H9 (cell line): ENCODE data around the gene RNLS. TPM values are rescaled to one million over a fixed set of nuclear protein-coding genes. Genes with fewer than 3 reads are reported as not detected.

Experiments
- DNase-seq: peaks from one replicate; pipeline ENCODE4 v3.0.0-alpha.2; 2017
- H2AFZ ChIP-seq: one replicate; pipeline ENCODE4 v1.6.1; 2013; ENCODE audit warnings: mild to moderate bottlenecking, low read length, control low read depth, moderate library complexity
- H2AK5ac ChIP-seq: 2 replicates; pipeline ENCODE4 v1.6.1; 2013; ENCODE audit warnings: low read length, control low read depth, mixed read lengths; ENCODE audit not compliant: insufficient read length
- H2BK120ac ChIP-seq: one replicate; pipeline ENCODE4 v1.6.1; 2013; ENCODE audit warnings: low read depth, mild to moderate bottlenecking, low read length, control low read depth, inconsistent platforms; ENCODE audit not compliant: poor library complexity, severe bottlenecking
- H2BK12ac ChIP-seq: 2 replicates; pipeline ENCODE4 v1.6.1; 2013; ENCODE audit warnings: low read length, control low read depth, mixed read lengths, low read depth; ENCODE audit not compliant: insufficient read length
- H2BK15ac ChIP-seq: 2 replicates; pipeline ENCODE4 v1.6.1; 2013; ENCODE audit warnings: low read depth, low read length, control low read depth
- H2BK20ac ChIP-seq: one replicate; pipeline ENCODE4 v1.6.1; 2013; ENCODE audit warnings: low read depth, mild to moderate bottlenecking, low read length, control low read depth, inconsistent platforms; ENCODE audit not compliant: poor library complexity, severe bottlenecking
- H2BK5ac ChIP-seq: 2 replicates; pipeline ENCODE4 v1.6.1; 2013; ENCODE audit warnings: low read length, control low read depth, mixed read lengths; ENCODE audit not compliant: insufficient read length
- H3K14ac ChIP-seq: 2 replicates; pipeline ENCODE4 v1.6.1; 2013; ENCODE audit warnings: low read length, control low read depth; ENCODE audit not compliant: insufficient read depth
- H3K18ac ChIP-seq: 2 replicates; pipeline ENCODE4 v1.6.1; 2013; ENCODE audit warnings: low read depth, mild to moderate bottlenecking, mixed read lengths, low read length, control low read depth; ENCODE audit not compliant: insufficient read length
- H3K23ac ChIP-seq: 2 replicates; pipeline ENCODE4 v1.6.1; 2013; ENCODE audit warnings: low read length, control low read depth, mixed read lengths, low read depth; ENCODE audit not compliant: insufficient read length
- H3K23me2 ChIP-seq: 2 replicates; pipeline ENCODE4 v1.6.1; 2013; ENCODE audit warnings: low read depth, mild to moderate bottlenecking, mixed read lengths, low read length, control low read depth; ENCODE audit not compliant: insufficient read length, poor library complexity, severe bottlenecking
- H3K27ac ChIP-seq: 2 replicates; pipeline ENCODE4 v1.5.1; 2013; ENCODE audit warnings: low read length, control low read depth, mixed read lengths, low read depth; ENCODE audit not compliant: insufficient read length
- H3K27me3 ChIP-seq: 2 replicates; pipeline ENCODE4 v1.6.1; 2013; ENCODE audit warnings: low read length, control low read depth, inconsistent platforms; ENCODE audit not compliant: insufficient read depth
- H3K4ac ChIP-seq: 2 replicates; pipeline ENCODE4 v1.6.1; 2013; ENCODE audit warnings: low read depth, mild to moderate bottlenecking, control low read depth, inconsistent platforms, low read length, moderate library complexity
- H3K4me1 ChIP-seq: 2 replicates; pipeline ENCODE4 v1.6.1; 2013; ENCODE audit warnings: low read length, control low read depth, inconsistent platforms; ENCODE audit not compliant: insufficient read depth
- H3K4me2 ChIP-seq: 2 replicates; pipeline ENCODE4 v1.6.1; 2013; ENCODE audit warnings: low read length, control low read depth, mixed read lengths; ENCODE audit not compliant: insufficient read length, insufficient read depth
- H3K56ac ChIP-seq: 2 replicates; pipeline ENCODE4 v1.6.1; 2013; ENCODE audit warnings: low read depth, mild to moderate bottlenecking, mixed read lengths, low read length, control low read depth; ENCODE audit not compliant: insufficient read length
- H3K79me1 ChIP-seq: 2 replicates; pipeline ENCODE4 v1.6.1; 2013; ENCODE audit warnings: low read depth, mild to moderate bottlenecking, moderate library complexity, low read length, control low read depth, inconsistent platforms; ENCODE audit not compliant: insufficient read depth, poor library complexity, severe bottlenecking
- H3K79me2 ChIP-seq: 2 replicates; pipeline ENCODE4 v1.6.1; 2013; ENCODE audit warnings: low read length, control low read depth, inconsistent platforms; ENCODE audit not compliant: insufficient read depth
- H3K9ac ChIP-seq: 2 replicates; pipeline ENCODE4 v1.6.1; 2013; ENCODE audit warnings: low read length, control low read depth, mixed read lengths; ENCODE audit not compliant: insufficient read length; ENCODE audit errors: extremely low read depth
- H3K9me3 ChIP-seq: one replicate; pipeline ENCODE4 v1.6.1; 2013; ENCODE audit warnings: low read depth, low read length, inconsistent platforms; ENCODE audit not compliant: control insufficient read depth
- H3T11ph ChIP-seq: one replicate; pipeline ENCODE4 v1.6.1; 2013; ENCODE audit warnings: mild to moderate bottlenecking, low read length, control low read depth, inconsistent platforms
- H4K20me1 ChIP-seq: one replicate; pipeline ENCODE4 v1.6.1; 2013; ENCODE audit not compliant: control insufficient read depth, insufficient read length, insufficient read depth
- H4K5ac ChIP-seq: 2 replicates; pipeline ENCODE4 v1.6.1; 2013; ENCODE audit warnings: low read depth, mild to moderate bottlenecking, mixed read lengths, low read length, control low read depth; ENCODE audit not compliant: insufficient read length
- H4K8ac ChIP-seq: replicated peaks from 2 replicates; pipeline ENCODE4 v1.6.1; 2013; ENCODE audit warnings: low read length, control low read depth, mixed read lengths, low read depth; ENCODE audit not compliant: insufficient read length
- H4K91ac ChIP-seq: 2 replicates; pipeline ENCODE4 v1.6.1; 2013; ENCODE audit warnings: low read depth, mild to moderate bottlenecking, moderate library complexity, mixed read lengths, low read length, control low read depth; ENCODE audit not compliant: insufficient read length
- H3K27ac Mint-ChIP-seq, 3 experiments: 2 replicates in 2 of 3; 3 replicates in 1 of 3; pipeline ENCODE4 v1.8.0; 2020 to 2021; ENCODE audit warnings: mixed read lengths in 3 of 3, mild to moderate bottlenecking in 1 of 3, moderate library complexity in 1 of 3
- H3K27me3 Mint-ChIP-seq: 2 replicates; pipeline ENCODE4 v1.8.0; 2021; ENCODE audit warnings: low read depth, mild to moderate bottlenecking, moderate library complexity, mixed read lengths
- H3K36me3 Mint-ChIP-seq, 3 experiments: 2 replicates in 2 of 3; 3 replicates in 1 of 3; pipeline ENCODE4 v1.8.0; 2020 to 2021; ENCODE audit warnings: low read depth in 3 of 3, mixed read lengths in 3 of 3; ENCODE audit not compliant: insufficient read depth in 1 of 3
- H3K4me1 Mint-ChIP-seq, 2 experiments: 2 replicates each; pipeline ENCODE4 v1.8.0; 2020; ENCODE audit warnings: mixed read lengths in 2 of 2
- H3K4me3 Mint-ChIP-seq, 2 experiments: 2 replicates in 1 of 2; 3 replicates in 1 of 2; pipeline ENCODE4 v1.8.0; 2020 to 2021; ENCODE audit warnings: mild to moderate bottlenecking in 2 of 2, mixed read lengths in 2 of 2, moderate library complexity in 1 of 2
- H3K9me3 Mint-ChIP-seq, 2 experiments: 2 replicates in 1 of 2; 3 replicates in 1 of 2; pipeline ENCODE4 v1.8.0; 2020; ENCODE audit warnings: mild to moderate bottlenecking in 2 of 2, mixed read lengths in 2 of 2, moderate library complexity in 1 of 2
- CTCF ChIP-seq: fragments of 200-600 bp; sonication (generic); conservative IDR thresholded peaks from 3 replicates; pipeline ENCODE4 v1.8.0; 2021; ENCODE audit warnings: antibody characterized with exemption, mild to moderate bottlenecking
- total RNA-seq: library from RNA; stranded (reverse); gene quantifications from 2 replicates; pipeline ENCODE4 v1.2.1, GENCODE V29; 2021

RNLS gene
- total RNA-seq, 1 experiment from 2014 or later, result 7.5 TPM

DNA sequence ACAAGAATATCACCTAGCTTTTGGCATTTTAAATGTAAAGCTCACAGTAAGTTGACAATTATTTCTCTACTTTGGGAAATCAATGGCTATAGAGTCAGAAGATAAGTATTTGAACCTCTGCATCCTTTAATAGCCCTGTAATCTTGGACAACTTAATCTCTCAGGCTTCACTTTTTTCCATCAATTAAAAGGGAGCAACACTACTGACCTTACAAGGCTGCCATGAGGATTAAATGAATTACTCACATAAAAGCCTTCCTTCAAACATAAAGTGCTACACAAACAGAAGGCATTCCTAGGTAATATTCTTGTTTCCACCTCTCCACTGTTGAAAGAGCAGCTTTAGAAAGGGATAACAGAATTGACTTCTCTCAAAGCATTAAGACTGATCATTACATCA lies 266.0 kb downstream of the RNLS start:
- no peak overlapping the region for H2BK12ac ChIP-seq
- H3K23me2 ChIP-seq, result no peaks in the 10 kb centered on the region
- H2BK5ac ChIP-seq, result no peak overlapping the region
- Mint-ChIP-seq H3K4me1 (no peaks in the 10 kb centered on the region), H3K27ac (no peak overlapping the region), H3K9me3 (peaks cover 20 to 28% of the 10 kb centered on the region in 2 experiments), H3K4me3 (no peak overlapping the region), H3K36me3 (peaks cover 3 to 18% (median 17%) of the 10 kb centered on the region in 3 experiments), H3K27me3 (no peaks in the 10 kb centered on the region)
- DNase-seq, result no peak
- H2BK20ac ChIP-seq, result no peak overlapping the region
- no peak overlapping the region for H3K23ac ChIP-seq
- H3K79me1 ChIP-seq, result no peaks in the 10 kb centered on the region
- no peak overlapping the region for H3T11ph ChIP-seq
- H3K27ac ChIP-seq, result no peak overlapping the region
- TF ChIP-seq CTCF, result no peak
- H3K14ac ChIP-seq, result no peak overlapping the region
- no peak overlapping the region for H3K4me2 ChIP-seq
- H2BK120ac ChIP-seq, result no peak overlapping the region
- H4K8ac ChIP-seq, result no peak overlapping the region
- no peak overlapping the region for H3K56ac ChIP-seq
- no peak overlapping the region for H3K18ac ChIP-seq
- H3K9ac ChIP-seq, result no peak overlapping the region
- H2BK15ac ChIP-seq, result no peak overlapping the region
- H4K5ac ChIP-seq, result no peak overlapping the region
- H2AK5ac ChIP-seq, result no peak overlapping the region
- no peak overlapping the region for H4K91ac ChIP-seq
- no peaks in the 10 kb centered on the region for H3K27me3 ChIP-seq
- no peaks in the 10 kb centered on the region for H3K9me3 ChIP-seq
- no peak overlapping the region for H3K4ac ChIP-seq
- no peak overlapping the region for H2AFZ ChIP-seq
- H3K4me1 ChIP-seq, result no peaks in the 10 kb centered on the region
- H3K79me2 ChIP-seq, result no peaks in the 10 kb centered on the region
- no peaks in the 10 kb centered on the region for H4K20me1 ChIP-seq
